HL-60 (cell line): Measurements from ENCODE around the gene RARRES1.

Experiments
- DNase-seq, 2 experiments: peaks; one replicate each; pipeline ENCODE4 v3.0.0-alpha.2; 2010 to 2020; ENCODE audit warnings: low read depth in 1 of 2, low spot score in 1 of 2
- H3K27ac ChIP-seq: fragments of 250-450 bp; sonication (Bioruptor Pico); replicated peaks from 2 replicates; pipeline ENCODE4 v1.5.1; 2020; ENCODE audit warnings: mild to moderate bottlenecking, moderate library complexity
- H3K27me3 ChIP-seq: fragments of 250-450 bp; sonication (Bioruptor Pico); 2 replicates; pipeline ENCODE4 v1.5.1; 2021; ENCODE audit warnings: mild to moderate bottlenecking, moderate library complexity; ENCODE audit not compliant: insufficient read depth, poor library complexity, severe bottlenecking
- H3K4me3 ChIP-seq: replicated peaks from 2 replicates; pipeline ENCODE4 v1.5.1; 2011; ENCODE audit warnings: mild to moderate bottlenecking, control low read depth, low read length; ENCODE audit not compliant: insufficient read depth
- GABPA ChIP-seq: IDR thresholded peaks from 2 replicates; pipeline ENCODE4 v1.6.1; 2012; ENCODE audit warnings: low read depth
- POLR2AphosphoS5 ChIP-seq: IDR thresholded peaks from 2 replicates; pipeline ENCODE4 v1.6.1; 2012; ENCODE audit warnings: low read depth
- SPI1 ChIP-seq: IDR thresholded peaks from 2 replicates; pipeline ENCODE4 v1.6.1; 2012; ENCODE audit warnings: low read depth, mild to moderate bottlenecking, borderline replicate concordance
- TF ChIP-seq, protein P1 (sequence below): IDR thresholded peaks from one replicate; pipeline ENCODE4 v1.5.1; 2011; ENCODE audit warnings: low read length, control low read depth, inconsistent platforms; ENCODE audit not compliant: insufficient read depth
- TF ChIP-seq, protein P2 (sequence below): IDR thresholded peaks from 2 replicates; pipeline ENCODE4 v1.6.1; 2012; ENCODE audit warnings: low read depth; ENCODE audit not compliant: insufficient replicate concordance

Gene RARRES1

DNA sequence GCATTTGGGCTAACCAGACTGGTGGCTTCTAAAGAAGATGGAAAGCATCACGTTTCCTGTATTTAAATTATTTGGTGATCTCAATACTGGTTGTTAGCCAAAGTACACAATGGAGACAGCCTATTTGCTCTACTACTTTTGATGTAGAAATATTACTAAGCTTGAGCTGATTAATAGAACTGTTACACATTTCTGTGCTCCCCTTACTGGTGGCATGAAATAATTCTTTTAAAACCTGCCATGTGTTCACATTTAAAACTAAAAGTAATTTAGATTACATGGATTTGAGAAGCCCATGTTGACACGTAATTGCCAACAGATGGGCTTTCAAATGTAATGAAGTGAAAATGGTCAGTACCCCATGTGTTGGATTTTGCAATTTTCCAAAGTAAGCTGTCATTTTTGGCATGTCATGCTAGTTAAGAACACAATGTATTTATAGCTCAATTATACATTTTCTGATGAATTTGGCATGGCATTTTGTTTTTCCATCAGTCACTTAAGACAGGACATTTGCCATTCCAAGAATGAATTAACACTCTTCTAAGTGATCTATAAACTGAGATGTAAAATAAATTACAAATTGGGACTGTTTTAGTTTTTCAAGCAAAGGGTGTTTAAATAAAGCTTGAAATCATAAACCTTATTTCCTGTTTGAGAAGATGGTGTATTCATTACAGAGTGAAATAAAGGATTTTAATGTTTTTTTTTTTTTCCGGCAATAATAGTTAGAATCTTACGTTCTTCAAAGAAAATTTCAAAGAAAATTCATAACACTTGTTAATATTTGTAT lies 10.8 kb upstream of the RARRES1 start:
- Histone ChIP-seq H3K4me3 (no peak overlapping the region), H3K27me3 (no peaks in the 10 kb centered on the region), H3K27ac (no peak overlapping the region)
- TF ChIP-seq POLR2AphosphoS5 (no peak), SPI1 (no peak), GABPA (no peak)
- TF ChIP-seq, protein P1, sequence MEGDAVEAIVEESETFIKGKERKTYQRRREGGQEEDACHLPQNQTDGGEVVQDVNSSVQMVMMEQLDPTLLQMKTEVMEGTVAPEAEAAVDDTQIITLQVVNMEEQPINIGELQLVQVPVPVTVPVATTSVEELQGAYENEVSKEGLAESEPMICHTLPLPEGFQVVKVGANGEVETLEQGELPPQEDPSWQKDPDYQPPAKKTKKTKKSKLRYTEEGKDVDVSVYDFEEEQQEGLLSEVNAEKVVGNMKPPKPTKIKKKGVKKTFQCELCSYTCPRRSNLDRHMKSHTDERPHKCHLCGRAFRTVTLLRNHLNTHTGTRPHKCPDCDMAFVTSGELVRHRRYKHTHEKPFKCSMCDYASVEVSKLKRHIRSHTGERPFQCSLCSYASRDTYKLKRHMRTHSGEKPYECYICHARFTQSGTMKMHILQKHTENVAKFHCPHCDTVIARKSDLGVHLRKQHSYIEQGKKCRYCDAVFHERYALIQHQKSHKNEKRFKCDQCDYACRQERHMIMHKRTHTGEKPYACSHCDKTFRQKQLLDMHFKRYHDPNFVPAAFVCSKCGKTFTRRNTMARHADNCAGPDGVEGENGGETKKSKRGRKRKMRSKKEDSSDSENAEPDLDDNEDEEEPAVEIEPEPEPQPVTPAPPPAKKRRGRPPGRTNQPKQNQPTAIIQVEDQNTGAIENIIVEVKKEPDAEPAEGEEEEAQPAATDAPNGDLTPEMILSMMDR, result no peak
- TF ChIP-seq, protein P2, sequence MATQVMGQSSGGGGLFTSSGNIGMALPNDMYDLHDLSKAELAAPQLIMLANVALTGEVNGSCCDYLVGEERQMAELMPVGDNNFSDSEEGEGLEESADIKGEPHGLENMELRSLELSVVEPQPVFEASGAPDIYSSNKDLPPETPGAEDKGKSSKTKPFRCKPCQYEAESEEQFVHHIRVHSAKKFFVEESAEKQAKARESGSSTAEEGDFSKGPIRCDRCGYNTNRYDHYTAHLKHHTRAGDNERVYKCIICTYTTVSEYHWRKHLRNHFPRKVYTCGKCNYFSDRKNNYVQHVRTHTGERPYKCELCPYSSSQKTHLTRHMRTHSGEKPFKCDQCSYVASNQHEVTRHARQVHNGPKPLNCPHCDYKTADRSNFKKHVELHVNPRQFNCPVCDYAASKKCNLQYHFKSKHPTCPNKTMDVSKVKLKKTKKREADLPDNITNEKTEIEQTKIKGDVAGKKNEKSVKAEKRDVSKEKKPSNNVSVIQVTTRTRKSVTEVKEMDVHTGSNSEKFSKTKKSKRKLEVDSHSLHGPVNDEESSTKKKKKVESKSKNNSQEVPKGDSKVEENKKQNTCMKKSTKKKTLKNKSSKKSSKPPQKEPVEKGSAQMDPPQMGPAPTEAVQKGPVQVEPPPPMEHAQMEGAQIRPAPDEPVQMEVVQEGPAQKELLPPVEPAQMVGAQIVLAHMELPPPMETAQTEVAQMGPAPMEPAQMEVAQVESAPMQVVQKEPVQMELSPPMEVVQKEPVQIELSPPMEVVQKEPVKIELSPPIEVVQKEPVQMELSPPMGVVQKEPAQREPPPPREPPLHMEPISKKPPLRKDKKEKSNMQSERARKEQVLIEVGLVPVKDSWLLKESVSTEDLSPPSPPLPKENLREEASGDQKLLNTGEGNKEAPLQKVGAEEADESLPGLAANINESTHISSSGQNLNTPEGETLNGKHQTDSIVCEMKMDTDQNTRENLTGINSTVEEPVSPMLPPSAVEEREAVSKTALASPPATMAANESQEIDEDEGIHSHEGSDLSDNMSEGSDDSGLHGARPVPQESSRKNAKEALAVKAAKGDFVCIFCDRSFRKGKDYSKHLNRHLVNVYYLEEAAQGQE, result no peak
- no peak for DNase-seq

DNA sequence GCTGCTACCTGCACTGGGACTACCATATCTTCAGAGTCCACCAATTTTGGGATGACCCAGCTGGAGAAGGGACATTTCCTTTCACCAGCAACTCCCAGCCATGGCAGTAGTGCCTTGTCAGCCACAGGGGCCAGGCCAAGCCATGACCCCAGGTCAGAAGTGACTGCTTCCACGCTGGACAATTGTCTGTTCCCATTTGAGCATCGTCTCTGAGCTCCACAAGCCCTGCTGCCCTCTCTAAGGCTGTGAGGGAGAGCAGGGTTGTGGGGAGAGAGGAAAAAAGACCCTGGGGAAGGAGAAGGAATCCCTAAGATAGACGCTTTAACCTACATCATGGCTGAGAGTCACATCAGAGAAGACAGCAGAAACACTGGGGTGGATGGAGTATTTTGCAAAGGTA lies 7.4 kb upstream of the RARRES1 start:
- Histone ChIP-seq H3K27ac (no peak overlapping the region), H3K4me3 (no peak overlapping the region)
- TF ChIP-seq GABPA, result no peak

DNA sequence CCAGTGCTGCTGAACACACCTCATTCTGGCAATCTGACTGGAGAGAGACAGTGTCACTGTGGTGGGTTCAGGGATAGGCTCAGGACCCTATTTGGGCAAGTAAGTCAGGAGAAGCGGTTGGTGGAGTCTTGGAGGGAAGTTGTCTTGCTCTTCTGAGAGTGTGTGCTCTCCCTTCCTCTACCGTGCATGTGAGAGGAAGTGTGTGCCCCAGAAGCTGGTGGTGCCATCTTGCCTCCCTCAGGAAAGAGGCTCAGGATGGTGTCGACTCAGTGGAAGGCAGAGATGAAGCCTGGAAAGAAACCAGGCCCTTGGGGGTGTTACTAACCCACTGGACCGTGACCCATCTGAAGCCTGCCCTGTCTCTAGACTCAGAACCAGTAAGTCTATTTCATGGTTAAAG lies 6.8 kb upstream of the RARRES1 start:
- DNase-seq, result no peak
- H3K27ac ChIP-seq, result no peak overlapping the region

More for the DNA sequence above, 7.4 kb upstream of the RARRES1 start:
- no peaks in the 10 kb centered on the region for H3K27me3 ChIP-seq
- DNase-seq, result no peak

DNA sequence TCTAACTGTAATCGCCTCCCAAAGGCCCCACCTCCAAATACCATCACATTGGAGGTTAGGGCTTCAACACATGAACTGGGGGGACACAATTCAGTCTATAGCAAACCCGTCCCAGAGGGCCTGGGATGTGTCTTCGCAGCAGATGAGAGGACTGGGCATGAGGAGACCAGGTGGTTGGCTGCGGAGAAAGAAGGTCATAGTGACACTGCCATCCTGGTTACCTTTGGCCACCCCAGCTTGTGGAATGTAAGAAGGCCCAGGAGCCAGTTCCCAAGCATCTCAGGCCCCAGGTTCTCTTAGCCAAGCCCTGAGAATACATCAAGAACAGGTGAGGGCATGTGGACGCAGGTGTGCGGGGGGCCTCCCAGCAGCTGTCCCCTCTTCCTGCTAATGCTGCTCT lies 6.4 kb upstream of the RARRES1 start:
- DNase-seq, result no peak
- Histone ChIP-seq H3K27ac (no peak overlapping the region), H3K4me3 (no peak overlapping the region), H3K27me3 (no peaks in the 10 kb centered on the region)
- TF ChIP-seq SPI1 (no peak), GABPA (no peak), POLR2AphosphoS5 (no peak)
- TF ChIP-seq, protein P2, result no peak
- TF ChIP-seq, protein P1, result no peak

More for the DNA sequence above, 6.8 kb upstream of the RARRES1 start:
- H3K4me3 ChIP-seq, result no peak overlapping the region
- TF ChIP-seq, protein P2, result no peak
- TF ChIP-seq POLR2AphosphoS5, result no peak
- peak; percentile 56; the same call in 1 of the 2 replicates for TF ChIP-seq SPI1
- no peaks in the 10 kb centered on the region for H3K27me3 ChIP-seq
